H9 (cell line): ENCODE results near the gene SNUPN. TPM values are rescaled to one million over a fixed set of nuclear protein-coding genes. Genes with fewer than 3 reads are reported as not detected.

ENCODE experiments used
- DNase-seq: peaks from one replicate; pipeline ENCODE4 v3.0.0-alpha.2; 2017
- H2AFZ ChIP-seq: one replicate; pipeline ENCODE4 v1.6.1; 2013; ENCODE audit warnings: mild to moderate bottlenecking, low read length, control low read depth, moderate library complexity
- H2AK5ac ChIP-seq: 2 replicates; pipeline ENCODE4 v1.6.1; 2013; ENCODE audit warnings: low read length, control low read depth, mixed read lengths; ENCODE audit not compliant: insufficient read length
- H2BK120ac ChIP-seq: one replicate; pipeline ENCODE4 v1.6.1; 2013; ENCODE audit warnings: low read depth, mild to moderate bottlenecking, low read length, control low read depth, inconsistent platforms; ENCODE audit not compliant: poor library complexity, severe bottlenecking
- H2BK12ac ChIP-seq: 2 replicates; pipeline ENCODE4 v1.6.1; 2013; ENCODE audit warnings: low read length, control low read depth, mixed read lengths, low read depth; ENCODE audit not compliant: insufficient read length
- H2BK15ac ChIP-seq: 2 replicates; pipeline ENCODE4 v1.6.1; 2013; ENCODE audit warnings: low read depth, low read length, control low read depth
- H2BK20ac ChIP-seq: one replicate; pipeline ENCODE4 v1.6.1; 2013; ENCODE audit warnings: low read depth, mild to moderate bottlenecking, low read length, control low read depth, inconsistent platforms; ENCODE audit not compliant: poor library complexity, severe bottlenecking
- H2BK5ac ChIP-seq: 2 replicates; pipeline ENCODE4 v1.6.1; 2013; ENCODE audit warnings: low read length, control low read depth, mixed read lengths; ENCODE audit not compliant: insufficient read length
- H3K14ac ChIP-seq: 2 replicates; pipeline ENCODE4 v1.6.1; 2013; ENCODE audit warnings: low read length, control low read depth; ENCODE audit not compliant: insufficient read depth
- H3K18ac ChIP-seq: 2 replicates; pipeline ENCODE4 v1.6.1; 2013; ENCODE audit warnings: low read depth, mild to moderate bottlenecking, mixed read lengths, low read length, control low read depth; ENCODE audit not compliant: insufficient read length
- H3K23ac ChIP-seq: 2 replicates; pipeline ENCODE4 v1.6.1; 2013; ENCODE audit warnings: low read length, control low read depth, mixed read lengths, low read depth; ENCODE audit not compliant: insufficient read length
- H3K23me2 ChIP-seq: 2 replicates; pipeline ENCODE4 v1.6.1; 2013; ENCODE audit warnings: low read depth, mild to moderate bottlenecking, mixed read lengths, low read length, control low read depth; ENCODE audit not compliant: insufficient read length, poor library complexity, severe bottlenecking
- H3K27ac ChIP-seq: 2 replicates; pipeline ENCODE4 v1.5.1; 2013; ENCODE audit warnings: low read length, control low read depth, mixed read lengths, low read depth; ENCODE audit not compliant: insufficient read length
- H3K27me3 ChIP-seq: 2 replicates; pipeline ENCODE4 v1.6.1; 2013; ENCODE audit warnings: low read length, control low read depth, inconsistent platforms; ENCODE audit not compliant: insufficient read depth
- H3K4ac ChIP-seq: 2 replicates; pipeline ENCODE4 v1.6.1; 2013; ENCODE audit warnings: low read depth, mild to moderate bottlenecking, control low read depth, inconsistent platforms, low read length, moderate library complexity
- H3K4me1 ChIP-seq: 2 replicates; pipeline ENCODE4 v1.6.1; 2013; ENCODE audit warnings: low read length, control low read depth, inconsistent platforms; ENCODE audit not compliant: insufficient read depth
- H3K4me2 ChIP-seq: 2 replicates; pipeline ENCODE4 v1.6.1; 2013; ENCODE audit warnings: low read length, control low read depth, mixed read lengths; ENCODE audit not compliant: insufficient read length, insufficient read depth
- H3K56ac ChIP-seq: 2 replicates; pipeline ENCODE4 v1.6.1; 2013; ENCODE audit warnings: low read depth, mild to moderate bottlenecking, mixed read lengths, low read length, control low read depth; ENCODE audit not compliant: insufficient read length
- H3K79me1 ChIP-seq: 2 replicates; pipeline ENCODE4 v1.6.1; 2013; ENCODE audit warnings: low read depth, mild to moderate bottlenecking, moderate library complexity, low read length, control low read depth, inconsistent platforms; ENCODE audit not compliant: insufficient read depth, poor library complexity, severe bottlenecking
- H3K79me2 ChIP-seq: 2 replicates; pipeline ENCODE4 v1.6.1; 2013; ENCODE audit warnings: low read length, control low read depth, inconsistent platforms; ENCODE audit not compliant: insufficient read depth
- H3K9ac ChIP-seq: 2 replicates; pipeline ENCODE4 v1.6.1; 2013; ENCODE audit warnings: low read length, control low read depth, mixed read lengths; ENCODE audit not compliant: insufficient read length; ENCODE audit errors: extremely low read depth
- H3K9me3 ChIP-seq: one replicate; pipeline ENCODE4 v1.6.1; 2013; ENCODE audit warnings: low read depth, low read length, inconsistent platforms; ENCODE audit not compliant: control insufficient read depth
- H3T11ph ChIP-seq: one replicate; pipeline ENCODE4 v1.6.1; 2013; ENCODE audit warnings: mild to moderate bottlenecking, low read length, control low read depth, inconsistent platforms
- H4K20me1 ChIP-seq: one replicate; pipeline ENCODE4 v1.6.1; 2013; ENCODE audit not compliant: control insufficient read depth, insufficient read length, insufficient read depth
- H4K5ac ChIP-seq: 2 replicates; pipeline ENCODE4 v1.6.1; 2013; ENCODE audit warnings: low read depth, mild to moderate bottlenecking, mixed read lengths, low read length, control low read depth; ENCODE audit not compliant: insufficient read length
- H4K8ac ChIP-seq: replicated peaks from 2 replicates; pipeline ENCODE4 v1.6.1; 2013; ENCODE audit warnings: low read length, control low read depth, mixed read lengths, low read depth; ENCODE audit not compliant: insufficient read length
- H4K91ac ChIP-seq: 2 replicates; pipeline ENCODE4 v1.6.1; 2013; ENCODE audit warnings: low read depth, mild to moderate bottlenecking, moderate library complexity, mixed read lengths, low read length, control low read depth; ENCODE audit not compliant: insufficient read length
- H3K27ac Mint-ChIP-seq, 3 experiments: 2 replicates in 2 of 3; 3 replicates in 1 of 3; pipeline ENCODE4 v1.8.0; 2020 to 2021; ENCODE audit warnings: mixed read lengths in 3 of 3, mild to moderate bottlenecking in 1 of 3, moderate library complexity in 1 of 3
- H3K27me3 Mint-ChIP-seq: 2 replicates; pipeline ENCODE4 v1.8.0; 2021; ENCODE audit warnings: low read depth, mild to moderate bottlenecking, moderate library complexity, mixed read lengths
- H3K36me3 Mint-ChIP-seq, 3 experiments: 2 replicates in 2 of 3; 3 replicates in 1 of 3; pipeline ENCODE4 v1.8.0; 2020 to 2021; ENCODE audit warnings: low read depth in 3 of 3, mixed read lengths in 3 of 3; ENCODE audit not compliant: insufficient read depth in 1 of 3
- H3K4me1 Mint-ChIP-seq, 2 experiments: 2 replicates each; pipeline ENCODE4 v1.8.0; 2020; ENCODE audit warnings: mixed read lengths in 2 of 2
- H3K4me3 Mint-ChIP-seq, 2 experiments: 2 replicates in 1 of 2; 3 replicates in 1 of 2; pipeline ENCODE4 v1.8.0; 2020 to 2021; ENCODE audit warnings: mild to moderate bottlenecking in 2 of 2, mixed read lengths in 2 of 2, moderate library complexity in 1 of 2
- H3K9me3 Mint-ChIP-seq, 2 experiments: 2 replicates in 1 of 2; 3 replicates in 1 of 2; pipeline ENCODE4 v1.8.0; 2020; ENCODE audit warnings: mild to moderate bottlenecking in 2 of 2, mixed read lengths in 2 of 2, moderate library complexity in 1 of 2
- WGBS: extraction: QIAGEN DNeasy Blood & Tissue Kit; methylation state at CpG from one replicate; pipeline ENCODE4 v1.1.7; 2013; ENCODE audit warnings: missing lambda C conversion rate, low lambda C conversion rate, mixed read lengths; ENCODE audit not compliant: insufficient read length; ENCODE audit errors: extremely low coverage; 5-methylcytosine and 5-hydroxymethylcytosine counted together
- total RNA-seq: library from RNA; stranded (reverse); gene quantifications from 2 replicates; pipeline ENCODE4 v1.2.1, GENCODE V29; 2021
- TF ChIP-seq, protein P1 (sequence below): fragments of 200-600 bp; sonication (generic); conservative IDR thresholded peaks from 3 replicates; pipeline ENCODE4 v1.8.0; 2021; ENCODE audit warnings: antibody characterized with exemption, mild to moderate bottlenecking

The SNUPN gene
- total RNA-seq, 1 experiment from 2014 or later, result 32.7 TPM

DNA sequence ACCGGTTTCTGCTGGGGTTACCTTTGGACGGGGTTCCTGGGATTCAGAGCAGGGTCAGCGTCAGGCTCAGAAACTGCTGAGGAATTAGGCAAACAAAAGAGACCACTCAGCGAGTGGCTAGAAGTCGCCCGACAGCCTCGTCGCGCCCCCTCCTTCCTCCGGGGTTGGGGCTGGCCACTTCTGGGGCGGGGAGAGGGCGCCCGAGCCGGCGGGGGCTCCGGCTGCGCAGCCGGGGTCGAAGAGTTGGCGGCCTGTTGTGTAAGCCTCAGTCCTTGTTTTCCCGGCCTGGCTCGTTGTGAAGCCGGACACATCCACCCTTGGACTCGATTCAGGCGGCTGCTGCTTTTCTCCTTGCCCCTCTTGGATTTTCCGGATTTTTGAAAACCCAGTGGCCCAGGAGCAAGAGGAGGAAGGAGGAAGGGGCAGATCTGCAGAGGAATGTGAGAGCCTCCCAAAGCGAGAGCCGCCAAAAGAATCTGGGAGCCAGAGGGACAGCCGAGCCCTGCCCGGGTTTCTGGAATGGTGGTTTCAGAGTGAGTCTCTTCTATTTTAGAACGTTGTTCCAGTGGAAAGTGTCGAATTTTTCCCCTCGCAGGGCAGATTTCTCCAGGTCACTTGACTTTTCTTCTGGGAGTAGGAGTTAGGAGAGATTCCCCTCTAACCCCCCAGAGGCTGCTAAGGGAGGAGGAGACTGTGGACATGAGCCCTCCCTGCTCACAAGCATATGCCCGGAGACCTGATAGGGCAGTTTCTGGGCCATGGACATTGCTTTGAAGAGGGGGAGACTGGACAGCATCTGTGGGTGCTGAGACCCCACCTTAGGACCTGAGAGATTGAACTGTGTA, 22.9 kb upstream of the SNUPN start:
- peak overlapping the region; percentile 93 to 97 for H3K4me3 Mint-ChIP-seq
- H3K9ac ChIP-seq, result peak overlapping the region; percentile 86
- H3K79me1 ChIP-seq, result no peaks in the 10 kb centered on the region
- H4K8ac ChIP-seq, result no peak overlapping the region
- no peak overlapping the region for H2AK5ac ChIP-seq
- no peaks in the 10 kb centered on the region for H3K9me3 Mint-ChIP-seq
- H3K9me3 ChIP-seq, result no peaks in the 10 kb centered on the region
- H2BK15ac ChIP-seq, result no peak overlapping the region; the same call in 1 of the 2 replicates
- peak overlapping the region; percentile 98 to 99 (median 98) for H3K27ac Mint-ChIP-seq
- H3K4me1 Mint-ChIP-seq, result peaks cover 55 to 58% of the 10 kb centered on the region in 2 experiments
- no peak overlapping the region for H2BK5ac ChIP-seq
- H2AFZ ChIP-seq, result no peak overlapping the region
- peaks cover 17% of the 10 kb centered on the region for H3K23me2 ChIP-seq
- peak overlapping the region; percentile 61 for H3K18ac ChIP-seq
- DNase-seq, result peak; percentile 69
- no peak overlapping the region for H2BK20ac ChIP-seq
- no peak overlapping the region for H2BK120ac ChIP-seq
- peaks cover 4% of the 10 kb centered on the region; the same call in 1 of the 2 replicates for H3K27me3 ChIP-seq
- H3T11ph ChIP-seq, result no peak overlapping the region
- no peak overlapping the region for H3K23ac ChIP-seq
- TF ChIP-seq, protein P1, sequence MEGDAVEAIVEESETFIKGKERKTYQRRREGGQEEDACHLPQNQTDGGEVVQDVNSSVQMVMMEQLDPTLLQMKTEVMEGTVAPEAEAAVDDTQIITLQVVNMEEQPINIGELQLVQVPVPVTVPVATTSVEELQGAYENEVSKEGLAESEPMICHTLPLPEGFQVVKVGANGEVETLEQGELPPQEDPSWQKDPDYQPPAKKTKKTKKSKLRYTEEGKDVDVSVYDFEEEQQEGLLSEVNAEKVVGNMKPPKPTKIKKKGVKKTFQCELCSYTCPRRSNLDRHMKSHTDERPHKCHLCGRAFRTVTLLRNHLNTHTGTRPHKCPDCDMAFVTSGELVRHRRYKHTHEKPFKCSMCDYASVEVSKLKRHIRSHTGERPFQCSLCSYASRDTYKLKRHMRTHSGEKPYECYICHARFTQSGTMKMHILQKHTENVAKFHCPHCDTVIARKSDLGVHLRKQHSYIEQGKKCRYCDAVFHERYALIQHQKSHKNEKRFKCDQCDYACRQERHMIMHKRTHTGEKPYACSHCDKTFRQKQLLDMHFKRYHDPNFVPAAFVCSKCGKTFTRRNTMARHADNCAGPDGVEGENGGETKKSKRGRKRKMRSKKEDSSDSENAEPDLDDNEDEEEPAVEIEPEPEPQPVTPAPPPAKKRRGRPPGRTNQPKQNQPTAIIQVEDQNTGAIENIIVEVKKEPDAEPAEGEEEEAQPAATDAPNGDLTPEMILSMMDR, result no peak
- H3K36me3 Mint-ChIP-seq, result peaks cover 10 to 34% (median 26%) of the 10 kb centered on the region in 3 experiments
- H3K27me3 Mint-ChIP-seq, result peaks cover 23% of the 10 kb centered on the region
- H4K5ac ChIP-seq, result no peak overlapping the region
- H3K4me1 ChIP-seq, result peaks cover 3% of the 10 kb centered on the region; the same call in 1 of the 2 replicates
- H3K4ac ChIP-seq, result no peak overlapping the region; the same call in 1 of the 2 replicates
- WGBS, result no CpG with 5 or more reads among the region's 34 CpGs
- no peak overlapping the region for H4K91ac ChIP-seq
- no peak overlapping the region for H2BK12ac ChIP-seq
- H3K27ac ChIP-seq, result peak overlapping the region; percentile 43
- H3K14ac ChIP-seq, result peak overlapping the region; percentile 59
- H3K79me2 ChIP-seq, result peaks cover 9% of the 10 kb centered on the region; the same call in 1 of the 2 replicates
- H3K56ac ChIP-seq, result no peak overlapping the region
- peak overlapping the region; percentile 86 for H3K4me2 ChIP-seq
- H4K20me1 ChIP-seq, result no peaks in the 10 kb centered on the region
